ENCODE results near the gene CPED1. TPM values are rescaled to one million over a fixed set of nuclear protein-coding genes. Genes with fewer than 3 reads are reported as not detected.

The CPED1 gene
- total RNA-seq, 2 experiments from 2014 or later = not detected

DNA sequence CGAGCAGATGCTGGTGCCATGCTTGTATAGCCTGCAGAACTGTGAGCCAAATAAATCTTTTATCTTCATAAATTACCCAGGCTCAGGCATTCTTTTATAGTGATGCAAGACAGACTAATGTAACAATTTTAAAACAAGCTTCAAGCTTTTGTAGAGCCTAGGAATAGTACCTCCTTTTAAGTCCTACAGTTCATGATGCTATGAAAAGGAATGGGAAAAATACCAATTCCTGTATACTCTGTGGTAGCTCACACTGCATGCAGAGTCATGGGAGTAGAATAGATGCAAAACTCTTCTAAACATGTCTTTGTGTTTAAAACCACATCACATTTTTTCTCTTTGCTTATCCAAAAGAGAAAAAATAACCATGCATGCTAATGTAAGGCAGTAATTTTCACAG is 273.7 kb downstream of the CPED1 start:
- POLR2A ChIA-PET = no interaction called here
- Mint-ChIP-seq H3K4me1 (ENCODE audit: low read depth) (no peaks in the 10 kb centered on the region), H3K36me3 (ENCODE audit: low read depth) (no peaks in the 10 kb centered on the region), H3K4me3 (no peak overlapping the region), H3K27ac (no peak overlapping the region), H3K27me3 (peaks cover 7% of the 10 kb centered on the region), H3K9me3 (no peaks in the 10 kb centered on the region)
- CTCF ChIA-PET = no interaction called here
- DNase-seq (no peak), ATAC-seq (no peak)
- TF ChIP-seq CTCF (IDR thresholded peaks at IDR 0.05) = no peak
- intact Hi-C loops (cut with micrococcal nuclease) = no loop called here

DNA sequence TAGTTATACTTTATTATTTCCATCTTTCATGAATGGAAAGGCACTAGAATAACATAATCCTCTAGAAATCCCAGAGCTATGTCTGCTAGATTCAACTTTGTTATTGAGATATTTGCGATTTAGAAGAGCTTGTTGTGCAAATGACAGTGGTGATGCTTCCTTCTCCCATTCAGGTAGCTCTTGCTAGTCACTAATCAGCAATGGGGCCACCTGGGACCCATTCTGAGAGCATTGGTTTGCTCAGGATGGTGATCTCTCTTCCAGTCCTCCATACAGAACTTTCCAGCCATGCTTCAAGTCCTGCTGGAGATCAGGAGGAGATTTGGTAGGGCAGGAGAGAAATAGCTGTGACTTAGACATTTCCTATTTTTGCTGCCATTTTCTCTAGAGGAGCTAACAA is 274.5 kb downstream of the CPED1 start:
- H3K27ac Mint-ChIP-seq = no peak overlapping the region
- no peak for DNase-seq
- no peaks in the 10 kb centered on the region for H3K4me1 Mint-ChIP-seq (ENCODE audit: low read depth)
- H3K27me3 Mint-ChIP-seq = peaks cover 7% of the 10 kb centered on the region
- no peaks in the 10 kb centered on the region for H3K9me3 Mint-ChIP-seq
- CTCF ChIA-PET = interaction anchor here (0.6 kb wide), 1 partner anchor 15 kb away, joined by 3 read pairs; no protein-coding TSS in a partner anchor
- POLR2A ChIA-PET = no interaction called here
- no peak for TF ChIP-seq CTCF (IDR thresholded peaks at IDR 0.05)
- no peak overlapping the region for H3K4me3 Mint-ChIP-seq
- H3K36me3 Mint-ChIP-seq (ENCODE audit: low read depth) = no peaks in the 10 kb centered on the region
- ATAC-seq = no peak
- intact Hi-C loops (cut with micrococcal nuclease) = no loop called here

GRCh38 chr7:121266307-121266894 is 277.9 kb downstream of the CPED1 start:
- no peaks in the 10 kb centered on the region for H3K9me3 Mint-ChIP-seq
- H3K27me3 Mint-ChIP-seq = peaks cover 13% of the 10 kb centered on the region
- POLR2A ChIA-PET = no interaction called here
- no peak for DNase-seq
- TF ChIP-seq CTCF (IDR thresholded peaks at IDR 0.05) = no peak
- H3K27ac Mint-ChIP-seq = no peak overlapping the region
- H3K36me3 Mint-ChIP-seq (ENCODE audit: low read depth) = no peaks in the 10 kb centered on the region
- intact Hi-C loops (cut with micrococcal nuclease) = no loop called here
- ATAC-seq = no peak
- H3K4me1 Mint-ChIP-seq (ENCODE audit: low read depth) = no peaks in the 10 kb centered on the region
- H3K4me3 Mint-ChIP-seq = no peak overlapping the region
- CTCF ChIA-PET = no interaction called here

- no peak overlapping the region for H3K27ac Mint-ChIP-seq
- peaks cover 13% of the 10 kb centered on the region for H3K27me3 Mint-ChIP-seq
- peaks cover 6% of the 10 kb centered on the region for H3K4me1 Mint-ChIP-seq (ENCODE audit: low read depth)
- POLR2A ChIA-PET = no interaction called here
- no peak overlapping the region for H3K4me3 Mint-ChIP-seq
- TF ChIP-seq CTCF (IDR thresholded peaks at IDR 0.05) = no peak
- CTCF ChIA-PET = no interaction called here
- DNase-seq = no peak
- H3K9me3 Mint-ChIP-seq = no peaks in the 10 kb centered on the region
- intact Hi-C loops (cut with micrococcal nuclease) = no loop called here
- no peaks in the 10 kb centered on the region for H3K36me3 Mint-ChIP-seq (ENCODE audit: low read depth)
- ATAC-seq = no peak
These were observed 279.1 kb downstream of the CPED1 start for GRCh38 chr7:121267612-121268011.

GRCh38 chr7:121269798-121270197 is 281.3 kb downstream of the CPED1 start:
- no peak overlapping the region for H3K4me3 Mint-ChIP-seq
- no peak overlapping the region for H3K27ac Mint-ChIP-seq
- peaks cover 19% of the 10 kb centered on the region for H3K27me3 Mint-ChIP-seq
- peaks cover 6% of the 10 kb centered on the region for H3K4me1 Mint-ChIP-seq (ENCODE audit: low read depth)
- ATAC-seq (no peak), DNase-seq (no peak)
- H3K36me3 Mint-ChIP-seq (ENCODE audit: low read depth) = no peaks in the 10 kb centered on the region
- intact Hi-C loops (cut with micrococcal nuclease) = no loop called here
- POLR2A ChIA-PET = no interaction called here
- TF ChIP-seq CTCF (IDR thresholded peaks at IDR 0.05) = no peak
- CTCF ChIA-PET = no interaction called here
- H3K9me3 Mint-ChIP-seq = no peaks in the 10 kb centered on the region

All from activated CD8-positive, alpha-beta T cell treated with anti-CD3 and anti-CD28 coated beads for 36 hours (primary cell).